Right hindlimb (tissue), 1 donor: ENCODE measurements around the gene ANKRD11.

Source experiments
- DNase-seq: peaks from one replicate; pipeline ENCODE4 v3.0.0-alpha.2; 2018

Gene ANKRD11

DNA sequence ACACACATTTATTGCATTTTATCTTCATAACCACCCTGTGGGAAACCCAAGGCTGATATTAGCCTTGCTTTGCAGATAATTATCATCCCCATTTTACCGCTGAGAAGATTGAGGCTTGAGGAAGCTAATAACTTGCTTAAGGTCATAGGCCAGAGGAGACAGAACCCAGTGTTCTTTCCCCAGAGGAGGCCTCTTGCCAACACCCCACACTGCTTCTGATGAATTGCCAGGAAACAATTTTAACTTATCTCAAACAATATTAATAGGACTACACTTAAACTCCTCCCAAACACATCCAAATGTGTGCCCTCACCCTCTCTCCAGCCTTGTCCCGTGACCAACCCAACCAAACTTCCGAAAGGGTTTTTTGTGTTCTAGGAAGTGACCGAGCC is 15.7 kb upstream of the ANKRD11 start:
- no peak for DNase-seq

DNA sequence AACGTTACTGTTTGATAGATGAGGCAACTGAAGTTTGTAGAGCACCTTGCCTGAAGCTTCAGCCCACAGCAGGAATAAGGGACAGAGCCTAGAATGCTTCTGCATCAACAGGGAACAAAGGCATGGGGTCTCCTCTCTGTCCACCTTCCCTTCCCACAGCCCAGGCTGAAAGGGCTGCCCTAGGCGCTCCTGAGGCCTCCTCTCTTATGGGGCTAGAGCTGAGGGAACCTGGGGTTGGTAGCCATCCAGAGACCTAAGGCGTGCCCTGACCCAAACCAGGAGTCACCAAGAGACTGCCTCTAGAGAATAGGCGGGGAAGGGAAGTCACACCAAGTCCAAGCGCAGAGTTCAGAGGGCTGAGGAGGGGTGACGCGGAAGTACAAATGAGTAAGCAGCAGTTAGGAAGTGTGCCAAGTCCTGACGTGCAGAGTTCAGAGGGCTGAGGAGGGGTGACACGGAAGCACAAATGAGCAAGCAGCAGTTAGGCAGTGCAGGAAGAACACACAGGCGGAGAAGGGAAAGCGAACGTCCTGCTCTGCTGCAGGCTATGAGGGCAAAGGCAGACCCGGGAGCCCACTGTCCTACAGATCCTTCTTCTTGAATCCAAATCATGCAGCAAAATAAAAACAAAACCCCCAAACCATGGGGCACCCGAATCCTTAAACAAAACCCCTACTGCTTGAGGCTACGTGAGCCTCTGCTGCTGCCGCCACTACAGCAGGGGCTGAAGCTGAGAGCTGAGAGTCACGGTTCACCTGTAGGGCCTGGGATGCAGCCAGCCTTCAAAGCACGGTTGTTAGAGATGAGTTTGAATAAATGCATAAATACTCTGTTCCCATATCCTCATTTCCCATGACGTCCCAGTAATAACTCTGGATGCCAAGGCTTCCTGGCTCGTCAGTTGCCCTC is 15.1 kb upstream of the ANKRD11 start:
- DNase-seq = peak; percentile 76

- peak; percentile 70 for DNase-seq
Observed at GRCh38 chr16:89504091-89504490, 13.7 kb upstream of the ANKRD11 start.

GRCh38 chr16:89502081-89502843 is 11.9 kb upstream of the ANKRD11 start:
- no peak for DNase-seq

DNA sequence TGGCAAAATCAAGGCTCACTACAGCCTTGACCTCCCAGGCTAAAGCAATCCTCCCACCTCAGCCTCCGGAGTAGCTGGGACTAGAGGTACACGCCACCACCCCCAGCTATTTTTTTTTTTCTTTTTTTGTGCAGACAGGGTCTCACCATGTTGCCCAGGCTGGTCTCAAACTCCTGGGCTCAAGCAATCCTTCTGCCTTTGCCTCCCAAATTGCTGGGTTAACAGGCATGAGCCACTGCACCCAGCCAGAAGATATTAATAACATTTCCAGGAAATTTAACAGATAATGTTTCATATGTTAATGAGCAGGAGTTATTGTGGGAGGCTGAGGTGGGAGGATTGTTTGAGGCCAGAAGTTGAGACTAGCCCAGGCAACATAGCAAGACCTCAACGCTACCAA is 9.4 kb upstream of the ANKRD11 start:
- no peak for DNase-seq

GRCh38 chr16:89498839-89499238 is 8.5 kb upstream of the ANKRD11 start:
- peak; percentile 83 for DNase-seq

GRCh38 chr16:89495121-89495520 is 4.8 kb upstream of the ANKRD11 start:
- no peak for DNase-seq

GRCh38 chr16:89493776-89494175 is 3.4 kb upstream of the ANKRD11 start:
- no peak for DNase-seq

- no peak for DNase-seq
Observed at GRCh38 chr16:89491974-89492687, 1.8 kb upstream of the ANKRD11 start.

GRCh38 chr16:89491238-89491869 is 993 bp upstream of the ANKRD11 start:
- no peak for DNase-seq

DNA sequence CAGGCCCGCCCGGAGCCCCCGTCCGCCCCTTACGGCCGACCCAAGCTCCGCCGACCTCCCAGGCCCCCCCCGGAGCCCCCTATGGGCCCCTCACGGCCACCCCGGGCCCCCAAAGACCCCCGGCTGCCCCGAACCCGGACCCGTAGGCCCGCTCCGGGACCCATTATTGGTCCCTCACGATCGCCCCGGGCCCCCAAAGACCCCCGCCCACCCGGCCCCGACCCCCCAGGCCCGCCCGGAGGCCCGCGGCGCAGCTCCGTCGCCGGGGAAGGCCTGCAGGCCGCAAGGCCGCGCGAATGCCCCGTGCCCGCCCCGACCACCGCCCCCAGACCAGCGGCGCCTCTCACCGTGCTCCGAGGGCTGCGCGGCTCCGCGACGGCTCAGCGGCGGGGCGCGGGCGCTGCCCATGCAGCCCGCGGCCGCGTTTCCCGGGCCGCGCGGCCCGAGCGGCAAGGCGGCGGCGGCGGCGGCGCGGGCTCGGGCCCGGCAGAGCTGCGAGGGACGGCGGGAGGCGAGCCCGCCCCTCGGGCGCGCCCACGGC is 393 bp downstream of the ANKRD11 start:
- peak; percentile 37 for DNase-seq

DNA sequence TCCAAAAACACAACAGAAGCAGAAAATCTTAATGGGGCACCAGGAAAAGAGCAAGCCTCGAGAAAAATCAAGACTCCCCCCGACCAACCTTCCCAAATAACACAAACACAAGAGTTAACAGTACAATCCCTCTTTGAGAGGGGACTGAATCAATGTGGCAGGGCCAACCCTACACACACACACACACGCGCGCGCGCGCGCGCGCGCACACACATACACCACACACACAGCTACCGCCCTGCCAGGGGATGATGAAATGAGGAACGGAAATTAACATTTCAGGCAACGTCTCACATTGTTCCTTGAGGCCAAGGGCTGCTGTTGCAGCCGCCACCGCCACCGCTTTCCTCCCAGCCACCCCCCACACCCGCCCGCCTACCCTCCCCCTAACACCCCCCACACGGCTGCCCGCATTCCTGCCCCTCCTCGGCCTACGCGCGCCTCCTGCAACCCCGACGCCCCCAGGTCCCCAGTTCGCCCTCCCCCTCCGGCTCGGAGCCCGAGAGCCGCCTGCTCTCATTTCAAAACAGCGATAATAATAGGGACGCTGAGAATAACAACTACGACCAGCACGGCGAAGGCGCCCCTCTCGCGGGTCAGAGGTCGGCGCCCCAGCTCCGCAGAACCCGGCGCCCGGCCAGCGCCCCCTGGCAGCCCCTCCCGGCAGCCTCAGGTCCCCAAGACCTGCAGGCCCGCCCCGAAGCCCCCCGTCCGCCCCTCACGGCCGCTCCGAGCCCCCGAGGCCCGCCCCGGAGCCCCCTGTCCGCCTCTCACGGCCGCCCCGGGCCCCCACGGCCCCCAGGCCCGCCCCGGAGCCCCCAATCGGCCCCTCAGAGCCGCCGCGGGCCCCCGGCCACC is 1.1 kb downstream of the ANKRD11 start:
- DNase-seq = peak; percentile 90

DNA sequence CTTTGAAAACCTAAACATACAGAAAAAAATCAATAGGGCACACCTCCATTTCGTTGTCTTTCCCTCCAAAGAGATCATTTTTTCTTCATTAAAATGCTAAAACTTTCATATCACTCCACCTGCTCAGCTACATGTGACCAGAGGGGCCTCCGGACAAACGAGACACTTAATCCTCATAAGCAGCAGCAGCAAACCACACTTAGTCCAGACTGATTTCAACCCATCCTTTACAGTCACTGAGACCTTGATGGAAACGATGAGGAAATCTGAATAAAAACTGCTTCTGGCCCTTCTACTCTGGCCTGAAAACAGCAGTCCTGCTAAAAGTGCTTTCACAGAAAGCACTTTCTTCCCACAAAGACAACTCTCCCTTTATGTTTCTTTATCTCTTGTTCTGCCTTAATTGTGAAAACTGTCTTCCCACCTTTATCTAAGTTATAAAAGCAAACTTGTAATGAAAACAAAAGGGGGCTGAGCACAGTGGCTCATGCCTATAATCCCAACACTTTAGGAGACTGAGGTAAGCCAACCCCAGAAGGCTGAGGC is 4.6 kb downstream of the ANKRD11 start:
- DNase-seq = no peak

DNA sequence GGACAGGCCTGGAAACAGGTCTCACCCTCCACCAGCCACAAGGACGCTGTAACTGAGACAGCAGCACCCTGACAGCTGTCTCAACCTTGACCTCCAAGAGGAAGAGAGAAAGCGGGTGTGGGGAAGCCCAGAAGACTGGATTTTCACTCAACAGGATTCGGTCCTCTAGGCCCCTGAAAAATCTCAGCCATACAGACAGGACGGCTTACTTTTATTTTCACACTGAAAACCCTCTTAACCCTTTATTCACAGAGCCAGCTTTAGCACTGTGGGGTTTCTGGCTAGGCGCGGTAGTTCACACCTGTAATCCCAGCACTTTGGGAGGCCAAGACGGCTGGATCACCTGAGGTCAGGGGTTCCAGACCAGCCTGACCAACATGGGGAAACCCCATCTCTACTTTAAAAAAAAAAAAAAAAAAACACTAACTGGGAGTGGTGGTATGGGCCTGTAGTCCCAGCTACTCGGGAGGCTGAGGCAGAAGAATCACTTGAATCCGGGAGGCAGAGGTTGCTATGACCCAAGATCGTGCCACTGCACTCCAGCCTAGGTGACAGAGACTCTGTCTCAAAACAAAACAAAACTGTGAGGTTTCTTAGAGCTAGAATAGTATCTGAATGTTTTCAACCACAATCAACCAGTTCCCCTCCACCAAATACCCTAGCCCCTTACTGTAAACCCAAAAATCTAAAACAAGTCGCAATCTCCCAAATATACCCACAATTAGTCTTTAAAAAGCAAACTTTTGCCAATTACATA is 5.3 kb downstream of the ANKRD11 start:
- no peak for DNase-seq

DNA sequence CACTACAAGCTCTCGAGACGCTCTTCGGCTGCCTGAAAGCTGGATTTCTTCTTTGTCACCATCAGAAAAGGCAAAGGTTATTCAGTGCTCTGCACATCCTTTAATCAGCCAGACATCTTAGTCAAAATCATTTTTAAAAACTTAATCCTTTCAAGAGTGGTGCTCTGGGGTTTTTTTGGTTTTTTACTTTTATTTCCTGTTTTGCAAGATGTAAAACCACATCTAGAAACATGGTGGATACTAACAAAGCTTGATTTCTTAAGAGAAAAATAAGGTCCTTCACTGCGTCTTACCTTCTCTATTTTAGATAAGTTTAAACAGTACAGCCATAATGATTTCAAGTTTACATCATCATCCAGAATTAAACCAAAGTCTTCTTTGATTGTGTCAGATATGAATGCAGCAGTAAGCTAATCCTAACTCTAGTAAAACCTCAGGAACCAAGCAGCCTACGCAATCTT is 6.3 kb downstream of the ANKRD11 start:
- no peak for DNase-seq

DNA sequence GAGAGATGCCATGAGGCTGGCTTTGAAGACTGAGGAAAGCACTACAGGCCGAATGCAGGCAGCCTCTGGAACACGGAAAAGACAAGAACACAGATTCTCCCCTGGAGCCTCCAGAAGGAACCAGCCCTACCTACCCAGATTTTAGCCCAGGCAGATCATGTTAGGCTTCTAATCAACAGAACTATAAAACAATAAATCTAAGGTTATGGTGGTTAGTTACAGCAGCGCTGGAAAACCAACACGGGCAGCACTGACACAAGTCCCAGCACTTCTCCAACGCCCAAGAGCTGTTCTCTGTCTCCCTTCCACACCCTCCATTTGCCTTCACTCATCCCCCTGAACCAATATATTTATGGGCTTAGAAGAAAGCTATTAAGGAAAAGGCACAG is 7.5 kb downstream of the ANKRD11 start:
- DNase-seq = no peak

GRCh38 chr16:89482150-89482816 is 8.1 kb downstream of the ANKRD11 start:
- no peak for DNase-seq

GRCh38 chr16:89481356-89481955 is 8.9 kb downstream of the ANKRD11 start:
- no peak for DNase-seq

- no peak for DNase-seq
Observed at GRCh38 chr16:89478576-89479221, 11.7 kb downstream of the ANKRD11 start.
